MM.1S (cell line): ENCODE results near the gene NPAS4.

Experiments
- DNase-seq: peaks from one replicate; pipeline ENCODE4 v3.0.0-alpha.2; 2015
- H2AFZ ChIP-seq: fragments of 300-600 bp; sonication (generic); 2 replicates; pipeline ENCODE4 v1.6.0; 2016; ENCODE audit warnings: antibody characterized with exemption, low read length
- H3F3A ChIP-seq: fragments of 300-600 bp; sonication (generic); 2 replicates; pipeline ENCODE4 v1.6.1; 2016; ENCODE audit warnings: mild to moderate bottlenecking, antibody characterized with exemption, low read length, moderate library complexity, mixed read lengths; ENCODE audit not compliant: insufficient read depth
- H3K27ac ChIP-seq: fragments of 300-600 bp; sonication (generic); 2 replicates; pipeline ENCODE4 v1.5.1; 2016; ENCODE audit warnings: mild to moderate bottlenecking, low read length
- H3K27me3 ChIP-seq: fragments of 300-600 bp; sonication (generic); replicated peaks from 2 replicates; pipeline ENCODE4 v1.6.0; 2016; ENCODE audit warnings: low read length; ENCODE audit not compliant: insufficient read depth
- H3K36me3 ChIP-seq: fragments of 300-600 bp; sonication (generic); replicated peaks from 2 replicates; pipeline ENCODE4 v1.6.1; 2016; ENCODE audit warnings: mild to moderate bottlenecking, low read length, mixed read lengths; ENCODE audit not compliant: insufficient read depth
- H3K4me1 ChIP-seq: fragments of 300-600 bp; sonication (generic); 2 replicates; pipeline ENCODE4 v1.6.1; 2016; ENCODE audit warnings: low read length, mixed read lengths
- H3K4me2 ChIP-seq: fragments of 300-600 bp; sonication (generic); 2 replicates; pipeline ENCODE4 v1.6.0; 2016; ENCODE audit warnings: low read depth, low read length
- H3K4me3 ChIP-seq: fragments of 300-600 bp; sonication (generic); 2 replicates; pipeline ENCODE4 v1.5.1; 2016; ENCODE audit warnings: low read length, mixed read lengths
- H3K79me2 ChIP-seq: fragments of 300-600 bp; sonication (generic); 2 replicates; pipeline ENCODE4 v1.6.1; 2016; ENCODE audit warnings: mixed run types, low read length, mixed read lengths
- H3K9ac ChIP-seq: fragments of 300-600 bp; sonication (generic); 2 replicates; pipeline ENCODE4 v1.6.1; 2016; ENCODE audit warnings: low read length, mixed read lengths
- H3K9me2 ChIP-seq: fragments of 300-600 bp; sonication (generic); replicated peaks from 2 replicates; pipeline ENCODE4 v1.6.1; 2016; ENCODE audit warnings: mild to moderate bottlenecking, low read length, mixed read lengths; ENCODE audit not compliant: insufficient read depth
- H3K9me3 ChIP-seq: fragments of 300-600 bp; sonication (generic); replicated peaks from 2 replicates; pipeline ENCODE4 v1.6.1; 2016; ENCODE audit warnings: mild to moderate bottlenecking, low read length, mixed read lengths; ENCODE audit not compliant: insufficient read depth
- H4K20me1 ChIP-seq: fragments of 300-600 bp; sonication (generic); 2 replicates; pipeline ENCODE4 v1.6.1; 2016; ENCODE audit warnings: mild to moderate bottlenecking, low read length, moderate library complexity, mixed read lengths; ENCODE audit not compliant: insufficient read depth
- EZH2 ChIP-seq: fragments of 300-600 bp; sonication (generic); optimal IDR thresholded peaks from 2 replicates; pipeline ENCODE3; 2017; ENCODE audit warnings: low read depth, mild to moderate bottlenecking, antibody characterized with exemption, low read length, mixed read lengths
- EZH2phosphoT487 ChIP-seq: fragments of 300-600 bp; sonication (generic); IDR thresholded peaks from 2 replicates; pipeline ENCODE4 v1.6.1; 2018; ENCODE audit warnings: antibody characterized with exemption, low read length
- TF ChIP-seq, protein P1 (sequence below): fragments of 300-600 bp; sonication (generic); IDR thresholded peaks from 2 replicates; pipeline ENCODE4 v1.5.1; 2016; ENCODE audit warnings: antibody characterized with exemption, low read length, mixed read lengths

NPAS4 gene

DNA sequence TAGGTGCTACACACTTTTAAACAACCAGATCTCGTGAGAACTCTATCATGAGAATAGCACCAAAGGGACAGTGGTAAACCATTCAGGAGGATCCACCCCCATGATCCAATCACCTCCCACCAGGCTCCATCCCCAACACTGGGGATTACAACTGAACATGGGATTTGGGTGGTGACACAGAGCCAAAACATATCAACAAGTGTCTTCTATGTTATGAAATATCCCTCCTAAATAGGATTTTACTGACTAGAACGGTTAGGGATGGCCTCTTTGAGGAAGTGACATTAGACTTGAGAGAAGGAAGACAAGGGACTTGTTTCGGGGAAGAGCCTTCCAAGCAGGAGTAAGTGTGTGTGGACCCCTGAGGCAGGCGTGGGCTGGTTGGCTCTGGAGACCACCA is 29.7 kb downstream of the NPAS4 start:
- H3K4me2 ChIP-seq = no peak overlapping the region
- no peak overlapping the region for H3K9ac ChIP-seq
- no peak for DNase-seq
- H3K27me3 ChIP-seq = peaks cover 71% of the 10 kb centered on the region
- no peak overlapping the region for H2AFZ ChIP-seq
- no peaks in the 10 kb centered on the region for H3K9me3 ChIP-seq
- TF ChIP-seq, protein P1, sequence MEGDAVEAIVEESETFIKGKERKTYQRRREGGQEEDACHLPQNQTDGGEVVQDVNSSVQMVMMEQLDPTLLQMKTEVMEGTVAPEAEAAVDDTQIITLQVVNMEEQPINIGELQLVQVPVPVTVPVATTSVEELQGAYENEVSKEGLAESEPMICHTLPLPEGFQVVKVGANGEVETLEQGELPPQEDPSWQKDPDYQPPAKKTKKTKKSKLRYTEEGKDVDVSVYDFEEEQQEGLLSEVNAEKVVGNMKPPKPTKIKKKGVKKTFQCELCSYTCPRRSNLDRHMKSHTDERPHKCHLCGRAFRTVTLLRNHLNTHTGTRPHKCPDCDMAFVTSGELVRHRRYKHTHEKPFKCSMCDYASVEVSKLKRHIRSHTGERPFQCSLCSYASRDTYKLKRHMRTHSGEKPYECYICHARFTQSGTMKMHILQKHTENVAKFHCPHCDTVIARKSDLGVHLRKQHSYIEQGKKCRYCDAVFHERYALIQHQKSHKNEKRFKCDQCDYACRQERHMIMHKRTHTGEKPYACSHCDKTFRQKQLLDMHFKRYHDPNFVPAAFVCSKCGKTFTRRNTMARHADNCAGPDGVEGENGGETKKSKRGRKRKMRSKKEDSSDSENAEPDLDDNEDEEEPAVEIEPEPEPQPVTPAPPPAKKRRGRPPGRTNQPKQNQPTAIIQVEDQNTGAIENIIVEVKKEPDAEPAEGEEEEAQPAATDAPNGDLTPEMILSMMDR = no peak
- no peaks in the 10 kb centered on the region for H4K20me1 ChIP-seq
- no peaks in the 10 kb centered on the region for H3K9me2 ChIP-seq
- H3K4me1 ChIP-seq = no peaks in the 10 kb centered on the region
- H3K4me3 ChIP-seq = no peak overlapping the region
- H3F3A ChIP-seq = no peaks in the 10 kb centered on the region
- no peaks in the 10 kb centered on the region for H3K36me3 ChIP-seq
- no peak overlapping the region for H3K27ac ChIP-seq
- no peaks in the 10 kb centered on the region for H3K79me2 ChIP-seq

DNA sequence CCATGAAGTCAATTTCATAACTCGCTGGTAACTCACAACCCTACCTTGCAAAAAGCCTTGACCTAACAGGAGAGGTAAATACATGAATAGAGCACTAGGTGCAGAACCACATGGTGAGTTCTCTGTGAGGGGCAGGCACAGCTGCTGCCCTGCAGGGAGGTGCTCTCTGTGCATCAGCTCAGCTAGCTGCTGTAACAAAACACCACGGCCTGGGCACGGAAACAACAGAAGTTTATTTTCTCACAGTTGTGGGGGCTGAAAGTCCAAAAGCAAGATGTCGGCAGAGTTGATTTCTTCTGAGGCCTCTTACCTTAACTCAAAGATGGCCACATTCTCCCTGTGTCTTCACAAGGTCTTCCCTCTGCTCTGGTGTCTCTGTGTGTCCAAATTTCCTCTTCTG is 30.8 kb downstream of the NPAS4 start:
- Histone ChIP-seq H3K27ac (no peak overlapping the region), H3K4me1 (no peaks in the 10 kb centered on the region), H3K9ac (no peak overlapping the region), H3K36me3 (no peaks in the 10 kb centered on the region), H3K27me3 (peaks cover 69% of the 10 kb centered on the region), H4K20me1 (no peaks in the 10 kb centered on the region), H2AFZ (no peak overlapping the region), H3F3A (no peaks in the 10 kb centered on the region), H3K9me2 (no peaks in the 10 kb centered on the region), H3K9me3 (no peaks in the 10 kb centered on the region), H3K4me2 (no peak overlapping the region), H3K4me3 (no peak overlapping the region), H3K79me2 (no peaks in the 10 kb centered on the region)
- TF ChIP-seq, protein P1 = no peak
- TF ChIP-seq EZH2 (no peak), EZH2phosphoT487 (no peak)
- no peak for DNase-seq

- no peak overlapping the region for H3K27ac ChIP-seq
- no peak for DNase-seq
- H3K79me2 ChIP-seq = no peaks in the 10 kb centered on the region
- no peak overlapping the region for H3K4me3 ChIP-seq
- H3K27me3 ChIP-seq = peaks cover 45% of the 10 kb centered on the region
- no peak overlapping the region for H3K4me2 ChIP-seq
- 0 out of 2 replicates have a peak, but pooled peaks cover 3% of the 10 kb centered on the region for H3K4me1 ChIP-seq
- H3K9me3 ChIP-seq = no peaks in the 10 kb centered on the region
- no peaks in the 10 kb centered on the region for H4K20me1 ChIP-seq
- no peak overlapping the region for H3K9ac ChIP-seq
- TF ChIP-seq EZH2 = no peak
- TF ChIP-seq, protein P1 = no peak
- TF ChIP-seq EZH2phosphoT487 = no peak
- no peaks in the 10 kb centered on the region for H3K9me2 ChIP-seq
- no peaks in the 10 kb centered on the region for H3K36me3 ChIP-seq
- H3F3A ChIP-seq = no peaks in the 10 kb centered on the region
- no peak overlapping the region for H2AFZ ChIP-seq
These were observed 33.4 kb downstream of the NPAS4 start for GRCh38 chr11:66454247-66454646.

DNA sequence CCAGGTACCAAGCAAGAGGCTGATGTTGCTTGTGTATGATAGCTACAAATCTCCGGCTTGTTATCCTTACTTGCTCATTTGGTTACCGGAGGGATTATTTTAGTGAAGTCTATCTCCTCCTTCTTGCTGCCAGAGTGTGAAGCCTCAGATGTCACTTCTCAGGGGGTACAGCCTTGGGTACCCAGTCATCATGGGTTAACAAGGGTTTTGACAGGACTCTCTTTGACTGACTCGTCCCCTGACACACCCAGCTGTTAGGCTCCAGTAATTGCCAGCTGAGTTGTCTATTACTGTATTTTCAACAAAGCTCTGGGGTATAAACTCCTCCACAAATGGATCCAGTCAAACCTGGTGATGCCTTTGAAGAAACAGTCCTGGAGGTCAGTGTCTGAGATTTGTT is 34.0 kb downstream of the NPAS4 start:
- Histone ChIP-seq H3K79me2 (no peaks in the 10 kb centered on the region), H3K9me3 (no peaks in the 10 kb centered on the region), H4K20me1 (no peaks in the 10 kb centered on the region), H3K9me2 (no peaks in the 10 kb centered on the region), H2AFZ (no peak overlapping the region), H3K36me3 (no peaks in the 10 kb centered on the region), H3K27me3 (peaks cover 45% of the 10 kb centered on the region), H3F3A (no peaks in the 10 kb centered on the region), H3K4me1 (0 out of 2 replicates have a peak, but pooled peaks cover 5% of the 10 kb centered on the region), H3K9ac (no peak overlapping the region), H3K27ac (no peak overlapping the region), H3K4me3 (no peak overlapping the region), H3K4me2 (no peak overlapping the region)
- TF ChIP-seq, protein P1 = no peak
- TF ChIP-seq EZH2 (no peak), EZH2phosphoT487 (no peak)
- no peak for DNase-seq
